GM12801 (cell line): Measurements from ENCODE around the gene TMEM185B.

Source experiments
- TF ChIP-seq, protein P1 (sequence below): IDR thresholded peaks from one replicate; pipeline ENCODE4 v1.5.1; 2011; ENCODE audit warnings: control low read depth; ENCODE audit not compliant: insufficient read length; ENCODE audit errors: extremely low read depth

The TMEM185B gene

DNA sequence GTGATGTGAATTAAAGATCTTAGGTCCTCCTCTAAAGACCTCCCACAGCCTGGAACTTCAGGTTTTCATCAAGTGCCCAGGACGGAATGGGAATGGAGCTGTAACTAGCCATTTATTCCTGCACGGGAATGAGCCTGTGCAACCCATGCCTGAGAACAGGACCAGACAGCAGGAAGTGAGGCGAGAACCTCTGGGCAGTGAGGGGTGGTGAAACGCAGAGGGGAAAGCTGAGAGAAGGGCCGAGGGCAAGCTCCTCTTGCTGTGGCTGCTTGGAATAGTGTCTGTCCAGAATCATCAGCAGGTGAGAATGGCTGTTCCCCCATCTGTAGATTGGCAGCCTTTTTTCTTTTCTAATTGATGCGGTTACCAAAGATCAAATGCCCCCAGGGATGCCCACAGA lies 24.7 kb upstream of the TMEM185B start:
- TF ChIP-seq, protein P1, sequence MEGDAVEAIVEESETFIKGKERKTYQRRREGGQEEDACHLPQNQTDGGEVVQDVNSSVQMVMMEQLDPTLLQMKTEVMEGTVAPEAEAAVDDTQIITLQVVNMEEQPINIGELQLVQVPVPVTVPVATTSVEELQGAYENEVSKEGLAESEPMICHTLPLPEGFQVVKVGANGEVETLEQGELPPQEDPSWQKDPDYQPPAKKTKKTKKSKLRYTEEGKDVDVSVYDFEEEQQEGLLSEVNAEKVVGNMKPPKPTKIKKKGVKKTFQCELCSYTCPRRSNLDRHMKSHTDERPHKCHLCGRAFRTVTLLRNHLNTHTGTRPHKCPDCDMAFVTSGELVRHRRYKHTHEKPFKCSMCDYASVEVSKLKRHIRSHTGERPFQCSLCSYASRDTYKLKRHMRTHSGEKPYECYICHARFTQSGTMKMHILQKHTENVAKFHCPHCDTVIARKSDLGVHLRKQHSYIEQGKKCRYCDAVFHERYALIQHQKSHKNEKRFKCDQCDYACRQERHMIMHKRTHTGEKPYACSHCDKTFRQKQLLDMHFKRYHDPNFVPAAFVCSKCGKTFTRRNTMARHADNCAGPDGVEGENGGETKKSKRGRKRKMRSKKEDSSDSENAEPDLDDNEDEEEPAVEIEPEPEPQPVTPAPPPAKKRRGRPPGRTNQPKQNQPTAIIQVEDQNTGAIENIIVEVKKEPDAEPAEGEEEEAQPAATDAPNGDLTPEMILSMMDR: no peak

GRCh38 chr2:120246546-120247300 lies 23.5 kb upstream of the TMEM185B start:
- TF ChIP-seq, protein P1: no peak

DNA sequence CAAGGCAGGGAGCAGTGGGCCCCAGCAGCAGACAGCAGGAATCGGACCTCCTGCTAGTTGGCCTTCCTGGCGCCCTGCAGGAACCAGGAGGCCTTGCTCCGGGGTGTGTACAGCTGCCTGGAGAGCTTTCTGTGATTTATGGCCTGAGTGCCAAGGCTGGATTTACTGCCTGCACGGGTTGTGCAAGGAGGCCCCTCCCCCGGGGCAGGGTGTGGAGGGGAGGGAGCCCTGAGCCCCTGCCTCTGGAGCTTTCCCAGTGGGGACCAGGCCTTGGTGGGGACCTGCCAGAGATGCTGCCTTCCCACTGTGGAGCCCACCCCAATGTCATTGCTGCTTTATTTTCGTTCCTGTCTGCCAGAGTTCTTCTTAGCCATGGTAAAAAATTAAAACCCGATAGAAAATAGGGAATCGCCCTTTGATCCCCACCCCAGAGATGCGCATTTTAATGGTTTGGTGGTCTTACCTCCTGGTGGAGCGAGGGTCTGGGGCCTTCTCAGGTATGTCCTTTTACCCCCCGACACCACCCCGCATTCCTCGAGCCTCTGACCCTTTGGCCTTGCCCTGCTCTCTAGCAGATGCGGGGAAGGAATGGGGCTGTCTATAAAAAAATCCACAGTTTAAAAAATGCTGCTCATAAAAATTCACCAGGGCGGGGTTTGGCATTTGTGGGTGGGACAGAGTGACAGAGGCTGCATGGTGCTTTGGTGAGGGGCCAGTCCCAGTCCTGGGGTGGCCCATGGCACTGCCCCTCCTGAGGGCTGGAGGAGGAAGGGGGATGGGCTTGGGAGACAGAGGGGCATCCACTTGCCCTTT lies 22.5 kb upstream of the TMEM185B start:
- TF ChIP-seq, protein P1: no peak

DNA sequence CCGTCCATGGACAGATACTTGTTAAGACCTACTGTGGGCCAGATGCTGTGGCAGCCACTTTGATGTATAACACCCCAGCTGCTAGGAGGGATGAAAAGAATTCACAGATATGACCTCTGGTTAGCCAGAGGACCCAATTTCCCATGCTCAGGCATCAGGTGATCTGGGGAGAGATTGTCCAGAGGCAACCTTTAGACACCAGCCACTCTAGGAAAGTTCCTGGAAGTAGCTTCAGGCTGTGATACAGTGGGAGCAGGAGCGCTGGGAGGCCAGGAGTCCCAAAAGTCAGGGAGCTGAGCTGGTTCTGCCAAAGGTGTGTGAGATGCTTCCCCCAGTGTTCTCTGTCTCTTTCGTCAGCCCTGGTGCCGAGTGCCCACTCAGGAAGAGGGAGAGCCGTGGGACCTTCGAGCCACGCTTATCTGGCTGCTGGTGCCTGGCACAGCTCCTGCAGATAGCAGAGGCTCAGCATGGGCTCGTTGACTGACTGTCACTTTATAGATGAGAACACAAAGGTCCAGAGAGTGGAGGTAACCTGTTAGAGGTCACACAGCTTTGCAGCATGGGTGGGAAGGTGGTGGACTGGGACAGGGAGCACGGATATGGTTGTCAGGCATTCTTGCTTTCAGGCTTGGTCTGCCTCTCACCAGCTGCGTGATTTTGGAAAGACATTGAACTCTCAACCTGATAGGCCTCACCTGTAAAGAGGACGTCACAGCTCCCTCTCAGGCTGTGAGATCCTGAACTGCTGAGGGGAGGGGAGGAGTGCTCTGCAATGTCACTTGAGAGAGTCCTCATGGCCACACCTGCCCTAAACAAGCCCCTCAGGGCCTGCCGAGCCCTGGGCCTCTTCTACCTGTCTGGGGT lies 21.7 kb upstream of the TMEM185B start:
- TF ChIP-seq, protein P1: no peak

- TF ChIP-seq, protein P1: no peak
Measured at GRCh38 chr2:120243875-120244553, 20.8 kb upstream of the TMEM185B start.

DNA sequence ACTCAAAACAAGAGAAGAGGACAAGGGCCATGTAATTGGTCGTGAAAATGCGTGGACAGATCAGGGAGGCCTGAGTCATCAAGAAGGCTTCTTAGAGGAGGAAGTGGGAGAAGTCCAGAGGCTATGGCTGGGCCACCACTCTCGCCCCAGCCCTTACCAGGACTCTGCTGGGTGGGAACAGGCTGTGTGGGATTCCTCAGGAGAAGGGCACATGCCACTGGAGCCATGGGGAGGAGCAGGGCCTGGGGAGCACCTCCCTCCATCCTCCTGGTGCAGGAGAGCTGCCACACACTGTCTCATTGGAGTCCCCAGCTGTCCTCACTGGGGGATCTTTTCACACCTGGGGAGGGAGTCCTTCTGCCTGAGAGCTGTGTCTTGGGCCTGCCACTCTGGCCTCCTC lies 20.0 kb upstream of the TMEM185B start:
- TF ChIP-seq, protein P1: no peak

DNA sequence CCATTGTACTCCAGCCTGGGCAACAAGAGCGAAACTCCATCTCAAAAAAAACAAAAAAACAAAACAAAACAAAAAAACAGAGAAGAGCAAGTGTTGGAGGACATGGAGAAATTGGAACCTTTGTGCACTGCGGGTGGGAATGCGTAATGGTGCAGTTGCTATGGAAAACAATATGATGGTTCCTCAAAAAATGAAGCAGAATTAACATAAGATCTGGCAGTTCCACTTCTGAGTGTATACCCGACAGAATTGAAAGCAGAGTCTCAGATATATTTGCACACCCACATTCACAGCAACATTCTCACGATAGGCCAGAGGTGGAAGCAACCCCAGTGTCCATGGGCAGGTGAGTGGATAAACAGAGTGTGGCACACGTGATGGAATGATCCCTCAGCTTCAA lies 18.5 kb upstream of the TMEM185B start:
- TF ChIP-seq, protein P1: no peak
